SJSA1 (cell line): ENCODE results near the gene KRT3. TPM values are rescaled to one million over a fixed set of nuclear protein-coding genes. Genes with fewer than 3 reads are reported as not detected.

Experiments used
- DNase-seq, 2 experiments: peaks; one replicate each; pipeline ENCODE4 v3.0.0-alpha.2; 2015 to 2020; ENCODE audit warnings: low spot score in 2 of 2, low read depth in 1 of 2
- H3K27ac ChIP-seq: fragments of 250-450 bp; sonication (Bioruptor Pico); 2 replicates; pipeline ENCODE4 v1.5.1; 2020; ENCODE audit warnings: mild to moderate bottlenecking, moderate library complexity
- H3K27me3 ChIP-seq: fragments of 250-450 bp; sonication (Bioruptor Pico); replicated peaks from 2 replicates; pipeline ENCODE4 v1.5.1; 2020; ENCODE audit warnings: mild to moderate bottlenecking, moderate library complexity
- H3K36me3 ChIP-seq: fragments of 250-450 bp; sonication (Bioruptor Pico); 2 replicates; pipeline ENCODE4 v1.5.1; 2020; ENCODE audit warnings: mild to moderate bottlenecking
- H3K4me1 ChIP-seq: fragments of 250-450 bp; sonication (Bioruptor Pico); replicated peaks from 2 replicates; pipeline ENCODE4 v1.6.1; 2021; ENCODE audit warnings: mild to moderate bottlenecking
- H3K4me3 ChIP-seq: fragments of 250-450 bp; sonication (Bioruptor Pico); 2 replicates; pipeline ENCODE4 v1.5.1; 2020; ENCODE audit warnings: mild to moderate bottlenecking
- H3K9me3 ChIP-seq: fragments of 250-450 bp; sonication (Bioruptor Pico); replicated peaks from 2 replicates; pipeline ENCODE4 v1.5.1; 2020; ENCODE audit warnings: mild to moderate bottlenecking
- total RNA-seq: library from RNA; depleted of rRNA; stranded (reverse); fragments of >200 nt; shearing (Covaris generic); gene quantifications from 2 replicates; pipeline ENCODE4 v1.2.3, GENCODE V29; 2014

KRT3 gene
- total RNA-seq, 1 experiment from 2014 or later: 0.08 TPM

DNA sequence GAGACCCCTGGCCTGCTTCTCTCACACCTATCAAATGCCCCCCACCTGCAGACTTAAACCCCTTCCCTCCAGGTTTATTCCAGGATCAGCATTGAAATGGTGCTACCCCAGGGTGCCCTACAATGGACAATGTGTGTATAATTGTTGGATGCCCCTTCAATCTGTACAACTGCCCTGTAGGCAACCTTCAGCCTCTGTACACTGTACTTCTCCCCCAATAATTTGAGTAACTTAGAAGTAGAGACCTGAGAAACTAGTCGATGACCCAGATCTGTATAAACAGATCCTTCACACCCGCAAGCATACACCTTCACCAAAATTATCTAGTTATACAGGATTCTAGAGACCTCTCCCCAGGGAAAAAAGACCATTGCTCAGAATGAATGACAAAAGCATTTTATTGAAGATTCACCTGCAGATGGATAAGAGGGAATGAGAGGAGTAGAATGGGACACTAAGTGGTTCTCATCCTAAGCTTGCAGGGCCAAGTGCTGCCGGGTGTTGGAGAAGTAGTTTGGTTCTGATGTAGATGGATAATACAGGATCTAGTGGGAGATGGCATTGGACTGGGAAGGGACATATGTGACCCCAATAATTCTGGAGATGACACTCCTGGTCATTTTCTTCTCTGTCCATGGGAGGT, 10.4 kb upstream of the KRT3 start:
- H3K27me3 ChIP-seq: peaks cover 71% of the 10 kb centered on the region
- H3K4me1 ChIP-seq: peaks cover 8% of the 10 kb centered on the region
- no peak overlapping the region for H3K4me3 ChIP-seq
- no peak overlapping the region for H3K27ac ChIP-seq
- peak; percentile 78 to 91 for DNase-seq
- H3K36me3 ChIP-seq: no peaks in the 10 kb centered on the region
- peaks cover 42% of the 10 kb centered on the region for H3K9me3 ChIP-seq

DNA sequence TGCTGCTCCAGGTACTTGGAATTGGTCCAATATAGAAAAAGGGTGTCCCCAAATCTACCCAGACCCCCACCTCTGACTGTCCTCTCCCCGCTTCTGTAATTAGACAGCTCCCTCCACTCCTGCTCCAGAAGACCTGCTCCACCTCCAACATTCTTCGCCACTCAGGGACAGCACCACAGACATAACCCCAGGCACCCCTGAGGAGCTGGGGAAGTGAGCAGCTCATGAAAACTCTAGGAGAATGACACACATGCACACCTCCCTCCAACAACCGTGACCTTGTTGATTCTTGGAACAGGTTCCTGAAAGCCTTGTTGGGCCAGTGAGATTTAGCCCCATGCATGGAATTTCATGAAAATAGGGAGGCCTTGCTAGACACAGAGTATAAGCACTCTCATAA, 9.8 kb upstream of the KRT3 start:
- Histone ChIP-seq H3K27ac (no peak overlapping the region), H3K4me1 (peaks cover 12% of the 10 kb centered on the region), H3K27me3 (peaks cover 65% of the 10 kb centered on the region), H3K4me3 (no peak overlapping the region), H3K36me3 (no peaks in the 10 kb centered on the region), H3K9me3 (peaks cover 42% of the 10 kb centered on the region)
- peak in 1 of 2 experiments; percentile 83 for DNase-seq

DNA sequence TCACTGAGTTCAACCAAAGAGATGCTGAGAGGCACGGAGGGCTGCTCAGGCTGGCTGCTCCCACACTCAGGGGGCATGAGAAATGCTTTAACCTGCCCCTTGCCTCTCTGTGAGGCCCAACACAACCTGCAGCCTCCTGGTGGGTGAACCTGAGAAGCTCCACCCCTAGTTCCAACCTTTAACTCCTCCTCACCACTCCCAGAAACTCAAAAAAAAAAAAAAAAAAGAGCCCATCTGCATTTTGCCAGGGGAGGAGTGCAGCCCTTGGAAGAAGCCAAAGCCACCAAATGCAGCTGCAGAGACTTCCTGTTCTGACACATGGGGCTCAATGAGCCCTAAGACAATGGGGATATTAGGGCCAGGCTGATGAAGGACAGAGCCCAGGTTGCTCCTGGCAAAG, 9.1 kb upstream of the KRT3 start:
- Histone ChIP-seq H3K27ac (no peak overlapping the region), H3K27me3 (peaks cover 59% of the 10 kb centered on the region), H3K4me1 (peaks cover 19% of the 10 kb centered on the region), H3K9me3 (peaks cover 42% of the 10 kb centered on the region), H3K36me3 (no peaks in the 10 kb centered on the region), H3K4me3 (no peak overlapping the region)
- peak; percentile 83 to 89 for DNase-seq

DNA sequence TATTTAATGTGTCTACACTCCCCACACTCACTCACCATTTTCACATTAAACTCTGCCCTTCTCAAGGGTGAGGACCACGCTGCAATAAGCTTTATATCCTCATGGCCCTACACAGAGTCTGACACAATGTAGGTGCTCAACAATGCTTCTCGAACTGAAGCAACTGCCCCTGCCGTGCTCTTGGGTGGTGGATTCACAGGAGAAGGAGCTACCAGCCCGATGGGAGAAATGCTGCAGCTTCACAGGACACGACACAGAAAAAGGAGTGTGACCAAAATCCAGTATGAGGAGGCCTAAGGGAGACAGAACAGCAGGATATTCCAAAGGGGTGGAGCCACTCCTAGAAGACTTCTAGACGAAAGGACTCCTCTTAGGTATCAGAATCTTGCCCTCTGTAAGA, 6.5 kb upstream of the KRT3 start:
- Histone ChIP-seq H3K9me3 (peaks cover 22% of the 10 kb centered on the region; the same call in 1 of the 2 replicates), H3K4me1 (peaks cover 44% of the 10 kb centered on the region), H3K36me3 (no peaks in the 10 kb centered on the region), H3K4me3 (no peak overlapping the region), H3K27ac (no peak overlapping the region), H3K27me3 (peaks cover 34% of the 10 kb centered on the region)
- DNase-seq: peak; percentile 79 to 95

DNA sequence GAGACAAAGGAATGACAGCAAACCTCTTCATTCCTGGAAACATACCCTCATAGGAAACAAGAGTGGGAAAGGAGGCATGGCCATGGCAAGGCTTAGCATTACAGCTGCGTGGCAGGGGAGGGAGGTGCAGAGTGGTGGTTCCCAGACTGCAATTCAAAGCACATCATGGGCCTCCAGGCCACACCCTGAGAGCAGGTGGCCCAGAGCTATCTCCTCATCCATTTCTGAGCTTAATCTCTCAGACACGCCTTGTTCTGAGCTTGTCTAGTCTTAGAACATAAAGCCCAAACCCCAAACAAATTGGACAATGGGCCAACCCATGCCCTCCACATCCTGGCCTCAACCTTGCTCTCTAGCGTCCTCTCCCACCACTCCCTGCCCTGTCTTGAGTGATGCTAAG, 5.9 kb upstream of the KRT3 start:
- Histone ChIP-seq H3K9me3 (peaks cover 19% of the 10 kb centered on the region; the same call in 1 of the 2 replicates), H3K4me1 (peaks cover 46% of the 10 kb centered on the region), H3K4me3 (no peak overlapping the region), H3K27me3 (peaks cover 27% of the 10 kb centered on the region), H3K36me3 (no peaks in the 10 kb centered on the region), H3K27ac (no peak overlapping the region)
- no peak for DNase-seq

DNA sequence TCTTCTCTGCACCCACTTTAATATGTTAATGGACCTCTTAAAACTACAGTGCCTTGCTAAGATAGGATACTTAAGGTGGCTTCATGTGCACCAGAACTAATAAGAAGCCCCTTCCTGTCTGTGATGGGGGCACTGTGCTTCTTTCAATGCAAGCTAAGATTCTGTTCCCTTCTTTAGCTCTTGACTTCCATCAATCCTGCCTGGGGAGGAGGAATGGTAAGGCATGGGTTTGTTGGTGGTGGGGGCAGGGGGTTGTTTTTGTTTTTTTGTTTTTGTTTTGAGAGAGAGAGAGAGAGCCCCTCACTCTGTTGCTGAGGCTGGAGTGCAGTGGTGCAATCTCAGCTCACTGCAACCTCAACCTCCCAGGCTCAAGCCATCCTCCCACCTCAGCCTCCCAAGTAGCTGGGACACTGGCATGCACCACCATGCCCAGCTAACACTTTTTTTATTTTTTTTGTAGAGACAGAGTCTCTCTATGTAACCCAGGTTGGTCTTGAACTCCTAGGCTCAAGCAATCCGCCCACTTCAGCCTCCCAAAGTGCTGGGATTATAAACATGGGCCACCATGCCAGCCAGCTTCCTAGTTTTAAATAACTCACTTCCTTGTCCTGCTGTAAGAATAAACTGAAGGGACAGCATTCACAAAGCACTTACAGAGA, 4.5 kb upstream of the KRT3 start:
- H3K27me3 ChIP-seq: peaks cover 15% of the 10 kb centered on the region
- no peak overlapping the region for H3K4me3 ChIP-seq
- H3K27ac ChIP-seq: no peak overlapping the region; the same call in 1 of the 2 replicates
- H3K9me3 ChIP-seq: peaks cover 15% of the 10 kb centered on the region; the same call in 1 of the 2 replicates
- DNase-seq: peak in 1 of 2 experiments; percentile 92
- H3K4me1 ChIP-seq: peaks cover 46% of the 10 kb centered on the region
- H3K36me3 ChIP-seq: no peaks in the 10 kb centered on the region

DNA sequence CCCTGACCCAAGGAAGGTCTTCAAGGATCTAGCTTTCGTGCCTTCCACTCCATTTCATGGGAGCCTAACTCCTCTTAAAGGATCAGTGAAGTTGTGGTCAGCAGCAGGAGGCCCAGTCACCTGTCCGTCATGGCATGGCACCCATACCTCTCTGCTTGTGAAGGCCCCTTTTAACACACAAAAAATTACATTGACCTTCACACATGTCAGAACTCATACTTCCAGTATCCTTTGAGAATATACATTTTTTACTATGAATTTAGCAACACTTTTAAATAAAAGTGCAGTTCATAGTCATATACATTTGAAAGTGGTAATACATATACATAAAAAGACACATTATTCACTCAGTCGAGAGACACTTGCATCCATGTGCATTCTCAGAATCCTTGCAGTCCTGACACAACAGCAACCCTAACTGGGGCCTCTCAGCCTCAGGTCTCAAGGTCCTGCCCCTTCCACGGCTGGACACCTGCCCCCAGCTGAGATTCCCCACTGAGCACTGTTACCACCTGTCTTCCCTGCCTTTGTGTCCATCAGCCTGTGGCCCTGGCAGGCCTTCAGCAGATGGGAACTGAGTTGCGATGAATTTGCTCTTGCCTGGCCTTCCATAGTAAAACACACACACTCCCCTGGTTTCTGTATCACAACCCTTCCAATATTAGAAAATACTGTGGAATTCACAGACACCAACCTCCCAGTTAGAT, 3.7 kb upstream of the KRT3 start:
- Histone ChIP-seq H3K4me1 (peaks cover 49% of the 10 kb centered on the region), H3K27me3 (peaks cover 14% of the 10 kb centered on the region), H3K27ac (peak overlapping the region; percentile 62), H3K9me3 (peaks cover 20% of the 10 kb centered on the region; the same call in 1 of the 2 replicates), H3K36me3 (no peaks in the 10 kb centered on the region), H3K4me3 (no peak overlapping the region)
- peak in 1 of 2 experiments; percentile 93 for DNase-seq

DNA sequence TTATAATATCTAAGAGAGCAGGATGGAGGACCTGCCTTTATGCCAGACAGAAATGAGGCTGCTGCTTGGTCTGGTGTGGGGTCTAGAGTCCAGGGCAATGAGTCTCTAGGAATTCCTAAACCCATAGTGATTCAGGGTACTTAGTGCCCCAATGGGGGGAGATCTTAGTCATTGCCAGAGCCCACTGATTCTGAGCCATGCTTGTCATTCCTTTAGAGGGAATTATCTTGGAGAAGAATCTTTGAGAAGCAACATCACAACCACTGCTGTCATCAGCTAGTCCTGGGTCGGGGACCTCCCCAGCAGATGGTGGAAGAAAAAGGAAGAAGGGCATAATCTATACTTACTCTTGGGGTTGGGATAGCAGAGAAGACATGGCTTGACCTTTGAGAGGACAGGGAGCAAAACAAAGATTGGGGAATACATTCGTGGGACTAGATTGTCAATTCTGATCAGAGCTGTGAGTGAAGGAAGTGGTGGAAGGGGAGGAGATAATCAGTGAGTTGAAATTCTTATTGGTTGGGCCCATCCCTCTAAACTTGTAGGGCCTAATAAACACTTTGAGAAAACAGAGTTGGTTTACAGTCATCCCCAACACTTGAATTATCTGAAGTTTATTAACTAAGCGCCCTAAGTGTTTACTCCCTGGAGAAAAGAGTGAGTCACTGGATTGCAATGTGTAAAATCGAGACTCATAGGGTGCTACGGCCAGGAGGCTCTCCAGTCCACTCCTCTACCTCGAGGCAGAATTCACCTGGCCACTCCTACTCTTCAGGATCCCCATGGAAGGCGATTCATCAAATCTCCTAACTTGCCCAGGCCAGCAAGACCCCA, 3.0 kb upstream of the KRT3 start:
- peak in 1 of 2 experiments; percentile 92 for DNase-seq
- Histone ChIP-seq H3K4me3 (no peak overlapping the region), H3K36me3 (no peaks in the 10 kb centered on the region), H3K4me1 (peaks cover 54% of the 10 kb centered on the region), H3K27ac (peak overlapping the region; percentile 62), H3K9me3 (peaks cover 26% of the 10 kb centered on the region; the same call in 1 of the 2 replicates), H3K27me3 (peaks cover 12% of the 10 kb centered on the region)

DNA sequence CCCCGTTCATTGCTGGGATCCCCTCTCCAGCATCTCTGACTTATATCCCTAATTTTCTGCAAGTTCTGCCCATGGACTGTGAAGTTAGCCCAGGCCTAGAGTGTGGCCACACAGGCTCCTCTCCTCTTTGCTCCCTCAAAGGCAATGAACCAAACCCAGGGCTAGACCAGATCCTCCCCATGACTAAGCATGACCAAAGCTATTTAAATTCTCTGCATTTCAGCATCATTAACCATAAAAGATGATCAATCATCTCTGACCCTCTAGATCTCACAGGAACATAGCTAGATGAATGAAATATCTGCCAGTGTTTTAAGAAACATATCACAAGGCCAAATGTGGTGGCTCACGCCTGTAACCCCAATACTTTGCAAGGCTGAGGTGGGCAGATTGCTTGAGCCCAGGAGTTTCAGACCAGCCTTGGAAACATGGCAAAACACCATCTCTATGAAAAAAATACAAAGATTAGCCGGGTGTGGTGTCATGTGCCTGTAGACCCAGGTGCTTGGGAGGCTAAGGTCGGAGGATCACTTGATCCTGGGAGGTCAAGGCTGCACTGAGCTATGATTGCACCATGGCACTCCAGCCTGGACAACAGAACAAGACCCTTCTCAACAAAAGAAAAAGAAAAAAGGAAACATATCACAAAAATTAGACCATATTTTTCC, 2.2 kb upstream of the KRT3 start:
- H3K4me3 ChIP-seq: no peak overlapping the region
- H3K4me1 ChIP-seq: peaks cover 54% of the 10 kb centered on the region
- no peaks in the 10 kb centered on the region for H3K36me3 ChIP-seq
- H3K27ac ChIP-seq: peak overlapping the region; percentile 62
- peak in 1 of 2 experiments; percentile 92 for DNase-seq
- H3K27me3 ChIP-seq: peaks cover 15% of the 10 kb centered on the region
- peaks cover 26% of the 10 kb centered on the region; the same call in 1 of the 2 replicates for H3K9me3 ChIP-seq

DNA sequence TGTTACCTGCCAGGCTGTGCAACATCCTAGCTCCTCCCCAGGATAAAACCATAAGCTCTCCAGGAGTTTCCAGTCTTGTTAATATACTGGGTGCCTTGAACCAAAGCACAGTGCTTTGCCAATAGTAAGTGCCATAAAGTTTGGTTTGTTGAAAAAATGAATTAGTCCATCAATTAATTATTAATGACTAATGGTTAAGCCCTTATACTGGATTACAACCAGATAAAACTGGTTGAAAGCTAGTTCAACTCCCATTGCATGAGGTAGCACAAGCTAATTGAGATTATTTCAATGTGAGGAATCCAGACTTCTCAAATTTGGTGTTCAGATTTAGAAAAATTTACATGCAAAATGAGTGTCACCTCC, 1.6 kb upstream of the KRT3 start:
- peaks cover 20% of the 10 kb centered on the region; the same call in 1 of the 2 replicates for H3K9me3 ChIP-seq
- DNase-seq: no peak
- H3K27ac ChIP-seq: 0 out of 2 replicates have a peak overlapping the region, but pooled peaks have one; percentile 62
- H3K4me1 ChIP-seq: peaks cover 54% of the 10 kb centered on the region
- no peak overlapping the region for H3K4me3 ChIP-seq
- peaks cover 17% of the 10 kb centered on the region for H3K27me3 ChIP-seq
- no peaks in the 10 kb centered on the region for H3K36me3 ChIP-seq

DNA sequence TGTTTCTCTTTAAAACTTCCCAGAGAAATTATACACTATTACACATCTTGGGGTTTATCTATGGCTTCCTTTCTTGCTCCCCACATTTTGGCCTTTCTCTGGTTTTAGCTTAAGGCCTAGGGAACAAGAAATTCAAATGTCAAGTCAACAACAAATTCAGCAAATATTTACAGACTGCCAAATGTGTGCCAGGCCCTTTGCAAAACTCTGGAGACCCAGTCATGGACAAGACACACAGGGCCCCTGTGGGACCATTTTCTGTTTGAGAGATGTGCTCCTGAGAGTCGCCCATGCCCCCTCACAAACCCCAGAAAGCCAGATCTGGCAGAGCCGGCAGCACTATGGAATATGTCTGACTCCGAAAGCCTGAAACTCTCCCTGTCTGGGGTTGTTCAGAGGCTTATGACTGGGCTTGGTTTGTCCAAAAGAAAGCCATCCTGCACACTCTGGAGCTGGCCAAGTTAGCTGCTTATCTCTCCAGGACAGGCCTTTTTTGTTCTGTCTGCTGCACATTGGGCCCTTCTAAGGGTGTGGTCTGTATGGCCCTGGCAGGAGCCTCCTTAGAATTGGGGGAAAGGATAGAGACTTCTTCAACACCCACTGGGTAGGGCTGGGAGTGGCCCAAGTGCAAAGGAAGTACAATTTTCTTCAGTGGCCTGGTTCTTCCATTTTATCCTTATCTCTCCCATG, 1.1 kb upstream of the KRT3 start:
- Histone ChIP-seq H3K36me3 (no peaks in the 10 kb centered on the region), H3K27me3 (peaks cover 22% of the 10 kb centered on the region), H3K4me1 (peaks cover 53% of the 10 kb centered on the region), H3K9me3 (peaks cover 18% of the 10 kb centered on the region), H3K27ac (no peak overlapping the region), H3K4me3 (no peak overlapping the region)
- peak; percentile 77 to 93 for DNase-seq

DNA sequence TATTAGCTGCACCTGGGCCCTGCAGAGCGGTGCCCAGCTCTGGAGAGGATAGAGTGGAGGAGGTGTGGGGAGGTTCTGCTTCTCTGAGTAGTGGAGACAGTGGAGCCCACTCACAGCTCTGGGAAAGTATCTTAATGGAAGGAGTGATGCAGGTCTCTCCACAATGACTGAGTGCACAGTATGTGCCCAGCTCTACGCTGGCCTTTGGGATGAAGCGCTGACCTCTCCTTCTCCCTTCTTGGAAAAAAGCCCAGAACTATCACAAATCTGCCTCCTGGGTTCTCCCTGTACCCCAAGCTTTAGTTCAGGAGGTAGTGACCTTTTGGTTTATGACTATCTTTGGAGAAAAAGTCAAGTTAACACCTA, 495 bp upstream of the KRT3 start:
- peaks cover 22% of the 10 kb centered on the region for H3K9me3 ChIP-seq

More for the DNA sequence above, 495 bp upstream of the KRT3 start:
- peak; percentile 78 to 92 for DNase-seq
- Histone ChIP-seq H3K36me3 (no peaks in the 10 kb centered on the region), H3K27me3 (peaks cover 28% of the 10 kb centered on the region), H3K4me1 (peaks cover 47% of the 10 kb centered on the region), H3K4me3 (no peak overlapping the region), H3K27ac (no peak overlapping the region)
